Measurements from ENCODE around the gene ERC2. TPM values are rescaled to one million over a fixed set of nuclear protein-coding genes. Genes with fewer than 3 reads are reported as not detected.

ERC2 gene
- total RNA-seq, 1 donor from 2014 or later, result 1.1 TPM

- DNase-seq (ENCODE audit: low spot score), result no peak
Measured at GRCh38 chr3:55801068-55801467, 667.2 kb downstream of the ERC2 start.

- no peak for DNase-seq (ENCODE audit: low spot score)
Measured at GRCh38 chr3:55797775-55798174, 670.5 kb downstream of the ERC2 start.

GRCh38 chr3:55797084-55797483 is 671.2 kb downstream of the ERC2 start:
- no peak for DNase-seq (ENCODE audit: low spot score)

- no peak for DNase-seq (ENCODE audit: low spot score)
Measured at GRCh38 chr3:55796533-55796932, 671.7 kb downstream of the ERC2 start.

GRCh38 chr3:55795746-55796145 is 672.5 kb downstream of the ERC2 start:
- DNase-seq (ENCODE audit: low spot score), result no peak

GRCh38 chr3:55795296-55795695 is 673.0 kb downstream of the ERC2 start:
- DNase-seq (ENCODE audit: low spot score), result no peak

- DNase-seq (ENCODE audit: low spot score), result no peak
Measured at GRCh38 chr3:55792742-55793141, 675.5 kb downstream of the ERC2 start.

- no peak for DNase-seq (ENCODE audit: low spot score)
Measured at GRCh38 chr3:55792009-55792408, 676.3 kb downstream of the ERC2 start.

GRCh38 chr3:55790596-55791350 is 677.5 kb downstream of the ERC2 start:
- no peak for DNase-seq (ENCODE audit: low spot score)

GRCh38 chr3:55789516-55789915 is 678.8 kb downstream of the ERC2 start:
- no peak for DNase-seq (ENCODE audit: low spot score)

GRCh38 chr3:55782807-55783206 is 685.5 kb downstream of the ERC2 start:
- no peak for DNase-seq (ENCODE audit: low spot score)

- no peak for DNase-seq (ENCODE audit: low spot score)
Measured at GRCh38 chr3:55782351-55782750, 685.9 kb downstream of the ERC2 start.

- no peak for DNase-seq (ENCODE audit: low spot score)
Measured at GRCh38 chr3:55780913-55781312, 687.4 kb downstream of the ERC2 start.

- no peak for DNase-seq (ENCODE audit: low spot score)
Measured at GRCh38 chr3:55779543-55779942, 688.7 kb downstream of the ERC2 start.

- DNase-seq (ENCODE audit: low spot score), result no peak
Measured at GRCh38 chr3:55775366-55776154, 692.7 kb downstream of the ERC2 start.

GRCh38 chr3:55774856-55775255 is 693.4 kb downstream of the ERC2 start:
- DNase-seq (ENCODE audit: low spot score), result no peak

- DNase-seq (ENCODE audit: low spot score), result no peak
Measured at GRCh38 chr3:55771503-55771902, 696.8 kb downstream of the ERC2 start.

- DNase-seq (ENCODE audit: low spot score), result no peak
Measured at GRCh38 chr3:55770077-55770476, 698.2 kb downstream of the ERC2 start.

GRCh38 chr3:55766753-55767152 is 701.5 kb downstream of the ERC2 start:
- no peak for DNase-seq (ENCODE audit: low spot score)

GRCh38 chr3:55765906-55766701 is 702.2 kb downstream of the ERC2 start:
- DNase-seq (ENCODE audit: low spot score), result no peak

GRCh38 chr3:55765398-55765797 is 702.9 kb downstream of the ERC2 start:
- no peak for DNase-seq (ENCODE audit: low spot score)

- DNase-seq (ENCODE audit: low spot score), result no peak
Measured at GRCh38 chr3:55756976-55757375, 711.3 kb downstream of the ERC2 start.
